Tracheal epithelial cell (primary cell): ENCODE measurements around the gene OR6K6. TPM values are rescaled to one million over a fixed set of nuclear protein-coding genes. Genes with fewer than 3 reads are reported as not detected.

ENCODE experiments used
- total RNA-seq: library from RNA; depleted of rRNA; stranded (reverse); fragments of >200 nt; gene quantifications from 2 replicates; pipeline ENCODE4 v1.2.1, GENCODE V29; 2014

Gene OR6K6
- not detected in 2 replicates for total RNA-seq

GRCh38 chr1:158754420-158754819, at the start of gene OR6K6:
Gene OR6K6, plus strand, starts transcription at chr1:158754720. Its CDS starts 168 bp downstream, at chr1:158754888.

GRCh38 chr1:158720620-158721019, 33.9 kb upstream of the OR6K6 start, which contains the start of gene OR6K3:
Gene OR6K3, minus strand, starts transcription at chr1:158720720. Its CDS starts 2,605 bp downstream, at chr1:158718115.

GRCh38 chr1:158771950-158772866, 17.7 kb downstream of the OR6K6 start, which contains the start of gene OR6N1:
Gene OR6N1, minus strand, starts transcription at chr1:158772195. Its CDS starts 5,513 bp downstream, at chr1:158766682.

GRCh38 chr1:158781104-158781503, 26.6 kb downstream of the OR6K6 start, which contains the start of gene OR6N2:
Gene OR6N2, minus strand, starts transcription at chr1:158781204. Its CDS starts 3,569 bp downstream, at chr1:158777635.

Other genes with a start within 250 kb of the OR6K6 start
- not detected in 2 replicates for gene OR6Y1, start 200.3 kb upstream of the OR6K6 start, total RNA-seq
- not detected in 2 replicates for gene OR6P1, start 184.1 kb upstream of the OR6K6 start, total RNA-seq
- not detected in 2 replicates for gene OR10X1, start 174.8 kb upstream of the OR6K6 start, total RNA-seq
- not detected in 2 replicates for gene OR10Z1, start 149.5 kb upstream of the OR6K6 start, total RNA-seq
- not detected in 2 replicates for gene SPTA1, start 68.0 kb upstream of the OR6K6 start, total RNA-seq
- gene OR6K2, start 54.1 kb upstream of the OR6K6 start, total RNA-seq = not detected in 2 replicates
- under 0.01 TPM in 1 of 2 replicates, not detected in the other for gene OR6K3, start 34.0 kb upstream of the OR6K6 start, total RNA-seq
- gene OR6N1, start 17.5 kb downstream of the OR6K6 start, total RNA-seq = not detected in 2 replicates
- gene OR6N2, start 26.5 kb downstream of the OR6K6 start, total RNA-seq = not detected in 2 replicates
- gene MNDA, start 76.6 kb downstream of the OR6K6 start, total RNA-seq = not detected in 2 replicates
- 0.48 TPM in 1 of 2 replicates, not detected in the other for gene PYHIN1, start 176.8 kb downstream of the OR6K6 start, total RNA-seq